Measurements from ENCODE around the gene CUX1.

Gene CUX1

DNA sequence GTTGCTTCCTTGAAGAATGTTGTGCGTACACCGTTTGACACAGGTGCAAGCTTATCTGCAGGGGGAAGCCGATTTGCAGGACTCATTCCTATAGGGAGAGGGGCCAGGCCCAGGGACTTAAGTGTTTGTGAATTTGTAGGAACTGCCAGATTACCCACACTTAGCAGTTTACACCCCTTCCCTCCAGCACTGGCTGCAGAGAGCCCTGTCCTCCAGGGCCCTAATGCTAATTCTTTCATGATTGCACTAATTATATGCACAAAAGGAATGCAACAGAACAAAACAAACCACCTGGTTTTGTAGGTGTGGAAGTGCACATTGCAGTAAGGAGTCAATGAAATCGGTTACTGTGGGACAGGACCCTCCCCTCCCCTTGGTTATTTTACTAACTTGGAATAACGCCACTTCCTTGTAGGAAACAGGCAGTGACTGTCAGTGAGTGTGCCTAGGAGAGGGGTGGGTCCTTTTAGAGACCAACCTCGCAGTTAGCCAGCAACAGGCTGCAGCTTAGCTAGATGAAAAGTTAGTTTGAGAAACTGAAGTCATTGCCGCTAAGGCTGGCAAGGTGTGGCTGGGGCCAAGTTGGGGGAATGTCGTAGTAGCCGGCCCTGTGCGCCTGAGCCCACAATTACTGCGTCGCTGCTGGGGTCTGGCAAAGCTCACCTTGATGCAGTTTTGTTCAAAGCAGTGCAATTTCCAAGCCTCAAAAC is 60.6 kb downstream of the CUX1 start:
- Histone ChIP-seq H3K36me3 (ENCODE audit: low read depth) (no peaks in the 10 kb centered on the region), H3K27me3 (ENCODE audit: insufficient read depth, poor library complexity, severe bottlenecking) (no peaks in the 10 kb centered on the region), H3K27ac (ENCODE audit: poor library complexity, severe bottlenecking) (no peak overlapping the region), H3K4me1 (ENCODE audit: insufficient read depth, poor library complexity, severe bottlenecking) (peaks cover 27% of the 10 kb centered on the region), H3K4me3 (ENCODE audit: severe bottlenecking) (no peak overlapping the region), H3K9me3 (ENCODE audit: severe bottlenecking) (no peaks in the 10 kb centered on the region)
- DNase-seq (ENCODE audit: low spot score) (no peak), ATAC-seq (ENCODE audit: low read depth) (no peak)
- TF ChIP-seq, protein P1, sequence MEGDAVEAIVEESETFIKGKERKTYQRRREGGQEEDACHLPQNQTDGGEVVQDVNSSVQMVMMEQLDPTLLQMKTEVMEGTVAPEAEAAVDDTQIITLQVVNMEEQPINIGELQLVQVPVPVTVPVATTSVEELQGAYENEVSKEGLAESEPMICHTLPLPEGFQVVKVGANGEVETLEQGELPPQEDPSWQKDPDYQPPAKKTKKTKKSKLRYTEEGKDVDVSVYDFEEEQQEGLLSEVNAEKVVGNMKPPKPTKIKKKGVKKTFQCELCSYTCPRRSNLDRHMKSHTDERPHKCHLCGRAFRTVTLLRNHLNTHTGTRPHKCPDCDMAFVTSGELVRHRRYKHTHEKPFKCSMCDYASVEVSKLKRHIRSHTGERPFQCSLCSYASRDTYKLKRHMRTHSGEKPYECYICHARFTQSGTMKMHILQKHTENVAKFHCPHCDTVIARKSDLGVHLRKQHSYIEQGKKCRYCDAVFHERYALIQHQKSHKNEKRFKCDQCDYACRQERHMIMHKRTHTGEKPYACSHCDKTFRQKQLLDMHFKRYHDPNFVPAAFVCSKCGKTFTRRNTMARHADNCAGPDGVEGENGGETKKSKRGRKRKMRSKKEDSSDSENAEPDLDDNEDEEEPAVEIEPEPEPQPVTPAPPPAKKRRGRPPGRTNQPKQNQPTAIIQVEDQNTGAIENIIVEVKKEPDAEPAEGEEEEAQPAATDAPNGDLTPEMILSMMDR (IDR thresholded peaks at IDR 0.05; ENCODE audit: poor library complexity, severe bottlenecking) = no peak

DNA sequence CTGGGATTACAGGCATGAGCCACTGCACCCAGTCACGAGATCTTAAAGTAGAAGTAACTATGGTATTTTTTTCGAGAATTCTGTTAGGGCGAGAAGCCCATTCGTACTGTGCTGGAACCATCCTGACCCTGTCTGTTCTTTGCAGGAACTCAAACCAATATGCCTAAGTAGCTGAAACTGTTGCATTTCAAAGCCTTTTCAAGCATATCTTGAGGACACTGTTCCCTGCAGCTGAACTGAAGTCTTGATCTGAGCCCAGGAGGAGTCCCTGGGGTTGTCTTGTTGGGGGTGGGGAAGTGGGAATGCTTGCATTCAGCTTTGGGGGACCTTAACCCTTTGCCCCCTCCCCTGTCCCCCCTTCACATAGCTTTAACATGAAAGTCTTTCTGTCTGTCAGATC is 61.5 kb downstream of the CUX1 start:
- Histone ChIP-seq H3K27me3 (ENCODE audit: insufficient read depth, poor library complexity, severe bottlenecking) (no peaks in the 10 kb centered on the region), H3K4me3 (ENCODE audit: severe bottlenecking) (no peak overlapping the region), H3K36me3 (ENCODE audit: low read depth) (no peaks in the 10 kb centered on the region), H3K9me3 (ENCODE audit: severe bottlenecking) (no peaks in the 10 kb centered on the region), H3K27ac (ENCODE audit: poor library complexity, severe bottlenecking) (no peak overlapping the region), H3K4me1 (ENCODE audit: insufficient read depth, poor library complexity, severe bottlenecking) (peaks cover 34% of the 10 kb centered on the region)
- DNase-seq (ENCODE audit: low spot score) = no peak
- TF ChIP-seq, protein P1 (IDR thresholded peaks at IDR 0.05; ENCODE audit: poor library complexity, severe bottlenecking) = no peak
- ATAC-seq (ENCODE audit: low read depth) = no peak

DNA sequence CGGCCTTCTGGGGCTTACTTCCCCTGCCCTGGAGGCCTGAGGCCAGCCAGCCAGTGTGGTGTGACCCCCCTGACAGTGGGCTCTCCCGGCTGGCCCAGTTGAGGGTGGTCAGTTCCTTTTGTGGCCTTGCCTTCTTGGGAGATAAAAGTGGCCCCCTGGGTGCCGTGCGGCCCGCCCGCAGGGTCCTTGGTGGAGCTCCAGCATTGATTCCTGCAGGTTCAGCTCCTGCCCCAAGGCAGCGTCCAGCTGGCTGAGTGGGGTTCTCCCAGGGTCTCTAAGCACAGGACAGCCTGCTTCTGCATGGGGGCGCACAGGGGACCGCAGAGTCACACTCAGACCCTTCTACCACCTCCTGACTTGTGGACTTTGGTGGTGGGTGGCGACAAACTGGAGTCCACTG is 62.1 kb downstream of the CUX1 start:
- no peak overlapping the region for H3K27ac ChIP-seq (ENCODE audit: poor library complexity, severe bottlenecking)
- no peaks in the 10 kb centered on the region for H3K36me3 ChIP-seq (ENCODE audit: low read depth)
- H3K4me3 ChIP-seq (ENCODE audit: severe bottlenecking) = no peak overlapping the region
- H3K4me1 ChIP-seq (ENCODE audit: insufficient read depth, poor library complexity, severe bottlenecking) = peaks cover 39% of the 10 kb centered on the region
- H3K9me3 ChIP-seq (ENCODE audit: severe bottlenecking) = no peaks in the 10 kb centered on the region
- DNase-seq (ENCODE audit: low spot score) = no peak
- no peaks in the 10 kb centered on the region for H3K27me3 ChIP-seq (ENCODE audit: insufficient read depth, poor library complexity, severe bottlenecking)
- TF ChIP-seq, protein P1 (IDR thresholded peaks at IDR 0.05; ENCODE audit: poor library complexity, severe bottlenecking) = no peak
- no peak for ATAC-seq (ENCODE audit: low read depth)

DNA sequence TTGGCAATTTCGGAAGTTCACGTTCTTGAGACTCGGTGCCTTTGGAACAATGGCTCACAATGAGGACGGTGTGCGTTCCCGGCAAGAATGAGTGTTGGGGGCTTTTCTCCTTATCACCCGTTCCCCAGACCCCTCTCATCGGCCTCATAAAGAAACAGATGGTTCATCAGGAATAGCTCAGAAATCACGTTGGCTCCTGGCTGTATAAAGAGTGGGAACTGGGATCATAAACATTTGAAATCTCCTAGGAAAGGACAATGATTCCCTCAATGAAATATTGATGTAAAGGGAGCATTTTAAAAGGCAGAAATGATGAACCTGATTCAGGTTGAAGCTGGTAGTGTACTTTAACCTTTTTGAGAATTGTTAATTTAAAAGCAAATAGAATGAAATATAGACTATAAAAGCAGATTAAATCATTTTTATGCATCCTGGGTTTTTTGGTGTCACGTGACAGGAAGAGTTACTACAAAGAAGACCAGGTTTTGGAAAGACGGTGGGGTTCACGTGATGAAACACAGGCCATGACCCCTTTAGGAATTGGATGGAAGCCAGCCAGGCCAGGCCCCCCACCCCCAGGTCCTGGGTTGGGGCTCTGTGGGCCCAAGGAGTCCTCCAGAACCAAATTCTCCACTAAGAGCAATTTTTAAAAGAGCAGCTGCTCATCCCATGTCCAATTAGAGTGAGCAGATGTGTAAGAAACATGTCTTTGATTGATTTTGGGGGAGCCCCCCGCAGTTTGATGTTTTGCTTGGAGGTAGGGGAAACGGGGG is 63.0 kb downstream of the CUX1 start:
- Histone ChIP-seq H3K27me3 (ENCODE audit: insufficient read depth, poor library complexity, severe bottlenecking) (no peaks in the 10 kb centered on the region), H3K4me3 (ENCODE audit: severe bottlenecking) (no peak overlapping the region), H3K27ac (ENCODE audit: poor library complexity, severe bottlenecking) (peak overlapping the region; percentile 98), H3K36me3 (ENCODE audit: low read depth) (no peaks in the 10 kb centered on the region), H3K4me1 (ENCODE audit: insufficient read depth, poor library complexity, severe bottlenecking) (peaks cover 39% of the 10 kb centered on the region), H3K9me3 (ENCODE audit: severe bottlenecking) (no peaks in the 10 kb centered on the region)
- no peak for DNase-seq (ENCODE audit: low spot score)
- TF ChIP-seq, protein P1 (IDR thresholded peaks at IDR 0.05; ENCODE audit: poor library complexity, severe bottlenecking) = no peak
- ATAC-seq (ENCODE audit: low read depth) = no peak

DNA sequence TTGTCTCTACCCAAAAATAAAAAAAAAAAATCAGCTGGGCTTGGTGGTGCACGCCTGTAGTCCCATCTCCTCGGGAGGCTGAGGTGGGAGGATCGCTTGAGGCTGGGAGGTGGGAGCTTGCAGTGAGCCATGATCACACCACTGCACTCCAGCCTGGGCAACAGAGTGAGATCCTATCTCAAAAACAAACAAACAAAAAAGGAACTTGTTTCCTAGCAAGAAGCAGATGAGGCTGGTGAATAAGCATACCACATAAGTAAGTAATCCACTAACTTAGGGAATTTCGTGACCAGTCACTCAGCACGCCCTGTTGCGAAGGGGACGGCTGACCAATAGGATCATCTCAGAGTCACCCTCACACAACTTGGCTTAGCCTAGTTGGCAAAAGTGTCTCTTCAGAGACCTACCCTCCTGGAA is 64.6 kb downstream of the CUX1 start:
- Histone ChIP-seq H3K27ac (ENCODE audit: poor library complexity, severe bottlenecking) (peak overlapping the region; percentile 98), H3K9me3 (ENCODE audit: severe bottlenecking) (no peaks in the 10 kb centered on the region), H3K4me1 (ENCODE audit: insufficient read depth, poor library complexity, severe bottlenecking) (peaks cover 39% of the 10 kb centered on the region), H3K4me3 (ENCODE audit: severe bottlenecking) (no peak overlapping the region), H3K27me3 (ENCODE audit: insufficient read depth, poor library complexity, severe bottlenecking) (no peaks in the 10 kb centered on the region), H3K36me3 (ENCODE audit: low read depth) (no peaks in the 10 kb centered on the region)
- TF ChIP-seq, protein P1 (IDR thresholded peaks at IDR 0.05; ENCODE audit: poor library complexity, severe bottlenecking) = no peak
- peak; percentile 74 for ATAC-seq (ENCODE audit: low read depth)
- DNase-seq (ENCODE audit: low spot score) = no peak

Data from RWPE2 (cell line).